Cardiac ventricle fibroblast (primary cell): ENCODE data around the gene THSD7A. TPM values are rescaled to one million over a fixed set of nuclear protein-coding genes. Genes with fewer than 3 reads are reported as not detected.

ENCODE experiments used
- total RNA-seq: library from RNA; depleted of rRNA; stranded (reverse); fragments of >200 nt; gene quantifications from 2 replicates; pipeline ENCODE4 v1.2.3, GENCODE V29; 2015

The THSD7A gene
- total RNA-seq: 0.94 and 1.9 TPM in 2 replicates

GRCh38 chr7:11831736-11832495, at the start of gene THSD7A:
TSS of gene THSD7A (minus strand) at chr7:11832198. CDS start at chr7:11831946, 252 bp downstream.

